GM10266 (cell line): Measurements from ENCODE around the gene HUNK.

Experiments
- DNase-seq: peaks from one replicate; pipeline ENCODE4 v3.0.0; 2012; ENCODE audit errors: extremely low spot score
- TF ChIP-seq, protein P1 (sequence below): IDR thresholded peaks from 2 replicates; pipeline ENCODE4 v1.5.1; 2012; ENCODE audit warnings: mild to moderate bottlenecking, low read depth; ENCODE audit not compliant: control insufficient read depth, insufficient read depth; ENCODE audit errors: missing control alignments

HUNK gene

DNA sequence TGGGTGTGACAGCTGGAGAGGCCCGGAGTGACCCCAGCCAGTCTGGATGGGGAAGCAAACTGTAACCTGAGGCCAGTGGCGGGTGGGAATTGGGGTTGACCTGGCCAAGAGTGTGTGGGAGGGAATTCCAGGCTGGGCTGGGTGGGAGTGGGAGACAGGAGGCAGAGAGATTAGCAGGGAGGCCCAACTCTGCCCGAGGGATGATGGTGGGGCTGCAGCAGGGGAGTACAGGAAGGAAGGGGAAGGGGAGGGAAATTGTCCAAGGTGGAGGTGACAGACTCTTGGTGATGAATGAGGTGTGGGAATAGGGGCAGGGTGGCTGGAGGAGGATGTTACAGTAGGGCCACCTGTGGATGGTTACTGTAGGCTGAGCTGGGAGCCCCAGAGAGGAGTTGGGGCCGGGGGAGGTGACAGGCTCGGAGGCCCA, 40.4 kb downstream of the HUNK start:
- TF ChIP-seq, protein P1, sequence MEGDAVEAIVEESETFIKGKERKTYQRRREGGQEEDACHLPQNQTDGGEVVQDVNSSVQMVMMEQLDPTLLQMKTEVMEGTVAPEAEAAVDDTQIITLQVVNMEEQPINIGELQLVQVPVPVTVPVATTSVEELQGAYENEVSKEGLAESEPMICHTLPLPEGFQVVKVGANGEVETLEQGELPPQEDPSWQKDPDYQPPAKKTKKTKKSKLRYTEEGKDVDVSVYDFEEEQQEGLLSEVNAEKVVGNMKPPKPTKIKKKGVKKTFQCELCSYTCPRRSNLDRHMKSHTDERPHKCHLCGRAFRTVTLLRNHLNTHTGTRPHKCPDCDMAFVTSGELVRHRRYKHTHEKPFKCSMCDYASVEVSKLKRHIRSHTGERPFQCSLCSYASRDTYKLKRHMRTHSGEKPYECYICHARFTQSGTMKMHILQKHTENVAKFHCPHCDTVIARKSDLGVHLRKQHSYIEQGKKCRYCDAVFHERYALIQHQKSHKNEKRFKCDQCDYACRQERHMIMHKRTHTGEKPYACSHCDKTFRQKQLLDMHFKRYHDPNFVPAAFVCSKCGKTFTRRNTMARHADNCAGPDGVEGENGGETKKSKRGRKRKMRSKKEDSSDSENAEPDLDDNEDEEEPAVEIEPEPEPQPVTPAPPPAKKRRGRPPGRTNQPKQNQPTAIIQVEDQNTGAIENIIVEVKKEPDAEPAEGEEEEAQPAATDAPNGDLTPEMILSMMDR, result no peak
- no peak for DNase-seq

GRCh38 chr21:31914472-31914871, 41.7 kb downstream of the HUNK start:
- TF ChIP-seq, protein P1, result no peak
- no peak for DNase-seq

- no peak for DNase-seq
- TF ChIP-seq, protein P1, result no peak
These were observed 42.7 kb downstream of the HUNK start for GRCh38 chr21:31915566-31915965.

DNA sequence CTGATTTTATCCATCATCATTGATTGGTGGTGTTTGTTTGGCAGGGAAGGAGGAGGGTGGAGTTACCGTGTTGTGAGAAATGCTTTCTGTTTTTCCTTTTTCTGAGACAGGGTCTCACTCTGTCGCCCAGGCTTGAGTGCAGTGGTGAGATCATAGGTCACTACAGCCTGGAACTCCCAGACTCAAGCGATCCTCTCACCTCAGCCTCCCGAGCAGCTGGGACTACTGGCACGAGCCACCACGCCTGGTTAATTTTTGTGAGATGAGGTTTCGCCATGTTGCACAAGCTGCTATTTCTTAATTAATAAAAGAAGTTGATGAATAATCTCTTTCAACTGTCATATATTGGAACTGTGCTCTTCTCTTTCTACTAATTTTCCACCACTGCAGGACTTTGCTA, 44.3 kb downstream of the HUNK start:
- TF ChIP-seq, protein P1, result no peak
- no peak for DNase-seq

- DNase-seq, result no peak
- TF ChIP-seq, protein P1, result no peak
These were observed 45.5 kb downstream of the HUNK start for GRCh38 chr21:31918250-31918775.

- no peak for DNase-seq
- TF ChIP-seq, protein P1, result no peak
These were observed 47.5 kb downstream of the HUNK start for GRCh38 chr21:31920275-31920674.

- TF ChIP-seq, protein P1, result no peak
- no peak for DNase-seq
These were observed 48.3 kb downstream of the HUNK start for GRCh38 chr21:31921079-31921478.
